Trophoblast cell (in vitro differentiated cells and primary cell): ENCODE results near the gene GMFB.

Source experiments
- DNase-seq, 2 donors: peaks; one replicate each; pipeline ENCODE4 v3.0.0-alpha.2; 2016
- H2AFZ ChIP-seq: 2 replicates; pipeline ENCODE4 v1.6.1; 2013; ENCODE audit warnings: low read length, moderate library complexity, mild to moderate bottlenecking; ENCODE audit not compliant: insufficient read depth, poor library complexity
- H2AK5ac ChIP-seq: 2 replicates; pipeline ENCODE4 v1.6.1; 2013; ENCODE audit warnings: mild to moderate bottlenecking, low read length
- H2BK120ac ChIP-seq: 2 replicates; pipeline ENCODE4 v1.6.1; 2013; ENCODE audit warnings: low read length, mild to moderate bottlenecking, moderate library complexity; ENCODE audit not compliant: insufficient read depth, poor library complexity
- H2BK12ac ChIP-seq: 2 replicates; pipeline ENCODE4 v1.6.1; 2013; ENCODE audit warnings: mild to moderate bottlenecking, low read length, moderate library complexity
- H2BK5ac ChIP-seq: 2 replicates; pipeline ENCODE4 v1.6.1; 2013; ENCODE audit warnings: low read length, low read depth, moderate library complexity, mild to moderate bottlenecking; ENCODE audit not compliant: poor library complexity
- H3K14ac ChIP-seq: 2 replicates; pipeline ENCODE4 v1.6.1; 2013; ENCODE audit warnings: mild to moderate bottlenecking, low read length
- H3K18ac ChIP-seq: 2 replicates; pipeline ENCODE4 v1.6.1; 2013; ENCODE audit warnings: mild to moderate bottlenecking, low read length
- H3K23ac ChIP-seq: 2 replicates; pipeline ENCODE4 v1.6.1; 2013; ENCODE audit warnings: low read length
- H3K27ac ChIP-seq: 2 replicates; pipeline ENCODE4 v1.5.1; 2013; ENCODE audit warnings: low read depth, mild to moderate bottlenecking, inconsistent platforms, low read length, moderate library complexity
- H3K27me3 ChIP-seq: 2 replicates; pipeline ENCODE4 v1.6.1; 2013; ENCODE audit warnings: inconsistent platforms, mild to moderate bottlenecking, low read length, moderate library complexity; ENCODE audit not compliant: insufficient read depth
- H3K36me3 ChIP-seq, 2 experiments: 1 replicate in 1 of 2; 2 replicates in 1 of 2; pipeline ENCODE4 v1.6.1; 2013; ENCODE audit warnings: low read length in 2 of 2, mild to moderate bottlenecking in 2 of 2, moderate library complexity in 1 of 2; ENCODE audit not compliant: insufficient read depth in 2 of 2, control insufficient read depth in 1 of 2
- H3K4ac ChIP-seq: 2 replicates; pipeline ENCODE4 v1.6.1; 2013; ENCODE audit warnings: low read depth, mild to moderate bottlenecking, low read length, moderate library complexity
- H3K4me1 ChIP-seq, 2 experiments: 1 replicate in 1 of 2; 2 replicates in 1 of 2; pipeline ENCODE4 v1.6.1; 2013; ENCODE audit warnings: low read length in 2 of 2, mild to moderate bottlenecking in 2 of 2, moderate library complexity in 1 of 2; ENCODE audit not compliant: insufficient read depth in 2 of 2, control insufficient read depth in 1 of 2
- H3K4me2 ChIP-seq: 2 replicates; pipeline ENCODE4 v1.6.1; 2013; ENCODE audit warnings: inconsistent platforms, mild to moderate bottlenecking, low read length, moderate library complexity
- H3K4me3 ChIP-seq: 2 replicates; pipeline ENCODE4 v1.5.1; 2013; ENCODE audit warnings: mild to moderate bottlenecking, low read depth, low read length, inconsistent platforms
- H3K79me1 ChIP-seq: one replicate; pipeline ENCODE4 v1.6.1; 2013; ENCODE audit warnings: low read length
- H3K79me2 ChIP-seq: 2 replicates; pipeline ENCODE4 v1.6.1; 2013; ENCODE audit warnings: low read length, mild to moderate bottlenecking; ENCODE audit not compliant: control insufficient read depth, insufficient read depth, poor library complexity
- H3K9ac ChIP-seq: 2 replicates; pipeline ENCODE4 v1.6.1; 2013; ENCODE audit warnings: mild to moderate bottlenecking, low read length
- H3K9me3 ChIP-seq: 2 replicates; pipeline ENCODE4 v1.6.1; 2013; ENCODE audit warnings: low read depth, mild to moderate bottlenecking, control low read depth, inconsistent platforms, low read length; ENCODE audit not compliant: insufficient read depth
- H4K12ac ChIP-seq: 2 replicates; pipeline ENCODE4 v1.6.1; 2013; ENCODE audit warnings: low read depth, mild to moderate bottlenecking, low read length, moderate library complexity
- H4K8ac ChIP-seq: 2 replicates; pipeline ENCODE4 v1.6.1; 2013; ENCODE audit warnings: low read depth, mild to moderate bottlenecking, low read length, moderate library complexity
- H4K91ac ChIP-seq: one replicate; pipeline ENCODE4 v1.6.1; 2013; ENCODE audit warnings: low read depth, mild to moderate bottlenecking, low read length, moderate library complexity
- WGBS: extraction: QIAGEN DNeasy Blood & Tissue Kit; methylation state at CpG from one replicate; pipeline ENCODE4 v1.1.7; 2013; ENCODE audit warnings: missing lambda C conversion rate; ENCODE audit not compliant: insufficient read length, insufficient coverage; ENCODE audit errors: extremely low coverage; 5-methylcytosine and 5-hydroxymethylcytosine counted together

The GMFB gene

DNA sequence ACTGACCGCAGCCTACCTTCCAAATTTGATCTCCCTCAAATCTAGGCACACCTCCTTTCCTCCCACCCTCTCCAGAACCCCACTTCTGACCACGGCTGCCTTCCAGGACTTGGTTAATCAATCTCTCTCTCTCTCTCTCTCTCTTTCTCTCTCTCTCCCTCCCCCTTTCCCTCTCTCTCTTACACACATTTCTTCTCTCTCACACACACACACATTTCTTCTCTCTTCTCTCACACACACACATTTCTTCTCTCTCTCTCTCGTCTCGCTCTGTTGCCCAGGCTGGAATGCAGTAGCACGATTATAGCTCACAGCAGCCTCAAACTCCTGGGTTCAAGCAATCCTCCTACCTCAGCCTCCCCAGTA lies 521 bp upstream of the GMFB start:
- Histone ChIP-seq H3K27me3 (no peaks in the 10 kb centered on the region), H2AK5ac (peak overlapping the region; percentile 79), H2AFZ (peak overlapping the region; percentile 73), H3K14ac (peak overlapping the region; percentile 55), H4K8ac (peak overlapping the region; percentile 83), H3K36me3 (no peaks in the 10 kb centered on the region), H2BK5ac (peak overlapping the region; percentile 54), H3K4ac (peak overlapping the region; percentile 19), H3K23ac (no peak overlapping the region), H3K79me1 (peaks cover 16% of the 10 kb centered on the region), H3K27ac (peak overlapping the region; percentile 97), H4K12ac (peak overlapping the region; percentile 86), H3K9me3 (no peaks in the 10 kb centered on the region), H3K4me3 (peak overlapping the region; percentile 52), H3K18ac (peak overlapping the region; percentile 61), H3K79me2 (peaks cover 6% of the 10 kb centered on the region), H3K4me2 (peak overlapping the region; percentile 72), H2BK120ac (peak overlapping the region; percentile 76), H3K9ac (peak overlapping the region; percentile 24), H2BK12ac (peak overlapping the region; percentile 77), H3K4me1 (peaks cover 10 to 18% of the 10 kb centered on the region in 2 experiments), H4K91ac (peak overlapping the region; percentile 79)
- 100% methylated on average over 2 of the region's 5 CpGs for WGBS
- no peak for DNase-seq

DNA sequence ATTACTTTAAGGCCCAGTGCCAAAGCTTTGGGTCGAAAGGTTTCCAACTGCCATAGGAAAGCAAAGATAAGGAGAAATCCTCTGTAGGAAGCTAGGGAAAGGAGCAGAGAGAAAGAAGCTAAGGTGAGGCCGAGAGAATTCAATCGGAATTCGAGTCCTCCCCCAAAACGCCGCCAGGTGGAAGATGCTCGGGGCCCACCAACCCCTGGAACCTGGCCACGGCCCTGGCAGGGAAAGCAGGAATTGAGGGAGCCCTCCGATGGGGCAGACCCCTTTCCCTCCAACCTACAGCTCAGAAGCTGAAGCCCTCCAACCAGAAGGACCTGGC lies 498 bp downstream of the GMFB start:
- Histone ChIP-seq H3K79me2 (peaks cover 6% of the 10 kb centered on the region), H3K79me1 (peaks cover 16% of the 10 kb centered on the region), H4K91ac (peak overlapping the region; percentile 98), H3K4me1 (peaks cover 10 to 18% of the 10 kb centered on the region in 2 experiments), H3K23ac (no peak overlapping the region), H2BK5ac (peak overlapping the region; percentile 96), H3K4ac (peak overlapping the region; percentile 86), H3K14ac (peak overlapping the region; percentile 96), H4K8ac (peak overlapping the region; percentile 98), H3K9me3 (no peaks in the 10 kb centered on the region), H3K18ac (peak overlapping the region; percentile 94), H3K4me3 (peak overlapping the region; percentile 79), H2AFZ (peak overlapping the region; percentile 93), H3K36me3 (peaks cover 0 to under 1% of the 10 kb centered on the region in 2 experiments), H3K9ac (peak overlapping the region; percentile 95), H3K27me3 (no peaks in the 10 kb centered on the region), H3K27ac (peak overlapping the region; percentile 97), H3K4me2 (peak overlapping the region; percentile 74), H4K12ac (peak overlapping the region; percentile 97), H2BK120ac (peak overlapping the region; percentile 97), H2AK5ac (peak overlapping the region; percentile 95), H2BK12ac (peak overlapping the region; percentile 90)
- WGBS: no CpG with 5 or more reads among the region's 9 CpGs
- DNase-seq: no peak

- Histone ChIP-seq H3K27ac (peak overlapping the region; percentile 97), H3K4me2 (peak overlapping the region; percentile 74), H3K36me3 (peaks cover 0 to 1% of the 10 kb centered on the region in 2 experiments), H4K12ac (no peak overlapping the region), H2BK5ac (no peak overlapping the region), H3K4me3 (no peak overlapping the region), H2AFZ (no peak overlapping the region), H3K79me1 (peaks cover 16% of the 10 kb centered on the region), H3K79me2 (peaks cover 6% of the 10 kb centered on the region), H3K4ac (no peak overlapping the region), H2BK12ac (no peak overlapping the region), H4K8ac (peak overlapping the region; percentile 67), H3K9ac (no peak overlapping the region), H4K91ac (peak overlapping the region; percentile 32), H3K14ac (no peak overlapping the region), H3K18ac (no peak overlapping the region), H2BK120ac (no peak overlapping the region), H3K9me3 (no peaks in the 10 kb centered on the region), H3K4me1 (peaks cover 10 to 18% of the 10 kb centered on the region in 2 experiments), H2AK5ac (no peak overlapping the region), H3K23ac (no peak overlapping the region), H3K27me3 (no peaks in the 10 kb centered on the region)
- no CpG with 5 or more reads among the region's 4 CpGs for WGBS
- peak; percentile 7 to 83 for DNase-seq
Observed at GRCh38 chr14:54487771-54488170, 1.0 kb downstream of the GMFB start.

DNA sequence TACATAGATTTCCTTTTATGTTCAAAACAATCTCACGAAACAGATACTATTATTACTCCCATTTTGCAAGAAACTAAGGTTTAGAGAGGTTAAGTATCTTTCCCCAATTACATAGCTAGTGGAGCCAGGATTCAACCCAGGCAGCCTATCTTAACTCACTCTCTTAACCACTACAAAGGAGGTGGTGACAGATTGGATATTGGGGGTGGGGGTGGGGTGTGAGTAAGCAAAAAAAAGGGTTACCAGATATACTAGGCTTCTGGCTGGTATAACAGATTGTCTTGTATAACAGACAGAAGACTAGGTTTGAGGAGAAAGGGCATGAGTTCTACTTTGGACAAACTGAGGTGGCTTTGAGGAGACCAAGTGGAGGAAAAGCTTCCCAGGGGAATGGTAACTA lies 2.1 kb downstream of the GMFB start:
- no CpG with 5 or more reads among the region's 1 CpG for WGBS

More for the DNA sequence above, 2.1 kb downstream of the GMFB start:
- H3K27ac ChIP-seq: no peak overlapping the region
- no peak overlapping the region for H3K14ac ChIP-seq
- peaks cover 0 to 1% of the 10 kb centered on the region in 2 experiments for H3K36me3 ChIP-seq
- H2AFZ ChIP-seq: no peak overlapping the region
- no peak overlapping the region for H2BK120ac ChIP-seq
- DNase-seq: no peak
- peaks cover 16% of the 10 kb centered on the region for H3K79me1 ChIP-seq
- H4K91ac ChIP-seq: no peak overlapping the region
- H3K4me3 ChIP-seq: no peak overlapping the region
- H4K12ac ChIP-seq: no peak overlapping the region
- H2AK5ac ChIP-seq: no peak overlapping the region
- H3K4me2 ChIP-seq: no peak overlapping the region
- H3K4ac ChIP-seq: peak overlapping the region; percentile 33
- H3K9ac ChIP-seq: no peak overlapping the region
- H4K8ac ChIP-seq: no peak overlapping the region
- H3K9me3 ChIP-seq: no peaks in the 10 kb centered on the region
- H2BK12ac ChIP-seq: no peak overlapping the region
- no peak overlapping the region for H3K23ac ChIP-seq
- H3K4me1 ChIP-seq: peaks cover 10 to 18% of the 10 kb centered on the region in 2 experiments
- H3K27me3 ChIP-seq: no peaks in the 10 kb centered on the region
- H3K18ac ChIP-seq: no peak overlapping the region
- H3K79me2 ChIP-seq: peaks cover 6% of the 10 kb centered on the region
- H2BK5ac ChIP-seq: no peak overlapping the region
